ENCODE measurements around the gene OTOF. TPM values are rescaled to one million over a fixed set of nuclear protein-coding genes. Genes with fewer than 3 reads are reported as not detected.

OTOF gene
- total and polyA plus RNA-seq, 4 donors: 1.6 to 6.6 (median 5.5) TPM

- Histone ChIP-seq H3K27ac (ENCODE audit: low read depth, low read length) (no peak overlapping the region), H3K9me3 (ENCODE audit: control insufficient read depth, insufficient read depth, low read length) (no peaks in the 10 kb centered on the region), H3K36me3 (ENCODE audit: control insufficient read depth, insufficient read depth, low read length) (peaks cover 3% of the 10 kb centered on the region), H3K4me3 (ENCODE audit: low read depth, low read length) (no peak overlapping the region), H3K4me1 (ENCODE audit: control insufficient read depth, insufficient read depth, low read length) (peaks cover 20% of the 10 kb centered on the region), H3K27me3 (ENCODE audit: control insufficient read depth, insufficient read depth, low read length) (no peaks in the 10 kb centered on the region)
- no peak for DNase-seq (ENCODE audit: low read depth in 4 of 6, low spot score in 6 of 6)
- WGBS (ENCODE audit: insufficient coverage): 75% methylated on average over 7 of the region's 8 CpGs
Measured at GRCh38 chr2:26491563-26492167, 13.7 kb upstream of the OTOF start.

DNA sequence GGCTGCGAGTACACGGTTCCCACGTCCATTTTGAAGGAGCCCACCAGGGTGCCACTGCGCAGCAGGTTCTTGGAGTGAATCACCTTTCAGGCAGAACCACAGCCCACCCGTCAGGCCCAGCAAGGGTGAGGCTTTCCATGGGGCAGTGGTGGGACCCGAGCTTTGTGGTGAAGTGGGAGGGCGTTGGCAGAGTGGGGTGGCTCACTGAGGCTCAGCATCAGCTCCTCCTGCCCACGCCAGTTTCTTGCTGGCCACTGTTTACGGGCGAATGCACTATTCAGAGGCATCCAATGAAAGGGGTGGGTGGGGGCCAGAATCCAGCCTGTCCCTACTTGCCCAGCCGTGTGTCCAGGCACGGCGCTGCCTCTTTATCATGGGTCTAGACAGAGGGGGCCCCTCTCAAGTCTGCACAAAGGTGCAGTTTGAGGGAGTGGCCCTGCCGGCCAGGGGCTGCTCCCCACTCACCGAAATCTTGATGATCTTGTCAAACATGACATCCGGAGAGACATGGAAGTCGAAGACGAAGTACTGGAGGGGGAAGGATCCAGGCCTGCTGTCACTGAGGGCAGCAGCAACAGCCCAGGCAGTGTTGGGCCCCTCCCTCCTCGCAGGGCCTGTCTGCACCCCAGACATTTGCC lies 11.4 kb upstream of the OTOF start:
- no peak overlapping the region for H3K4me3 ChIP-seq (ENCODE audit: low read depth, low read length)
- 74% methylated on average over 16 of the region's 19 CpGs for WGBS (ENCODE audit: insufficient coverage)
- H3K36me3 ChIP-seq (ENCODE audit: control insufficient read depth, insufficient read depth, low read length): no peaks in the 10 kb centered on the region
- peaks cover 23% of the 10 kb centered on the region for H3K4me1 ChIP-seq (ENCODE audit: control insufficient read depth, insufficient read depth, low read length)
- no peak for DNase-seq (ENCODE audit: low read depth in 4 of 6, low spot score in 6 of 6)
- H3K27ac ChIP-seq (ENCODE audit: low read depth, low read length): no peak overlapping the region
- H3K9me3 ChIP-seq (ENCODE audit: control insufficient read depth, insufficient read depth, low read length): no peaks in the 10 kb centered on the region
- H3K27me3 ChIP-seq (ENCODE audit: control insufficient read depth, insufficient read depth, low read length): no peaks in the 10 kb centered on the region

- H3K9me3 ChIP-seq (ENCODE audit: control insufficient read depth, insufficient read depth, low read length): no peaks in the 10 kb centered on the region
- peak in 2 of 6 donors; percentile 48 to 92 for DNase-seq (ENCODE audit: low read depth in 4 of 6, low spot score in 6 of 6)
- no peaks in the 10 kb centered on the region for H3K27me3 ChIP-seq (ENCODE audit: control insufficient read depth, insufficient read depth, low read length)
- no peaks in the 10 kb centered on the region for H3K36me3 ChIP-seq (ENCODE audit: control insufficient read depth, insufficient read depth, low read length)
- no peak overlapping the region for H3K4me3 ChIP-seq (ENCODE audit: low read depth, low read length)
- peaks cover 27% of the 10 kb centered on the region for H3K4me1 ChIP-seq (ENCODE audit: control insufficient read depth, insufficient read depth, low read length)
- 84% methylated on average over 19 of the region's 20 CpGs for WGBS (ENCODE audit: insufficient coverage)
- no peak overlapping the region for H3K27ac ChIP-seq (ENCODE audit: low read depth, low read length)
Measured at GRCh38 chr2:26488463-26489212, 10.7 kb upstream of the OTOF start.

DNA sequence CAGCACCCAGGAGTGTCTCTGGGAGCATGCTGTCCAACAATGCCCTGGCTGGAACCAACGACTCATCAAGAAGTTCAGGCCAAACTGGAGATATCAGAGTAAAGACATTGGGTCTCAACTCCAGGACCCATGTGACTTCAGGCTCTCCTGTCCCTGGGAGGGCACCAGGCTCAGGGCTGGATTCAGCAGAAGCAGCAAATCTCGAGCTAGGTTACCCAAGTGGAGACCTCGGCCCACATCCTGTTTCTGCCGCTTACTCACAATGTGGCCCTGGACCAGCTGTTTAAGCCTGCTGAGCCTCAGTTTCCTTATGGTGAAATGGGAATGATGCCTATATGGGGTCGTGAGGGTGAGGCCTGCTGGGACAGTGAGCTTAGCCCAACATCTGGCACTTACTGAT lies 9.3 kb upstream of the OTOF start:
- Histone ChIP-seq H3K36me3 (ENCODE audit: control insufficient read depth, insufficient read depth, low read length) (no peaks in the 10 kb centered on the region), H3K27me3 (ENCODE audit: control insufficient read depth, insufficient read depth, low read length) (no peaks in the 10 kb centered on the region), H3K9me3 (ENCODE audit: control insufficient read depth, insufficient read depth, low read length) (no peaks in the 10 kb centered on the region), H3K4me3 (ENCODE audit: low read depth, low read length) (no peak overlapping the region), H3K27ac (ENCODE audit: low read depth, low read length) (no peak overlapping the region), H3K4me1 (ENCODE audit: control insufficient read depth, insufficient read depth, low read length) (peaks cover 27% of the 10 kb centered on the region)
- DNase-seq (ENCODE audit: low read depth in 4 of 6, low spot score in 6 of 6): no peak
- WGBS (ENCODE audit: insufficient coverage): 85% methylated on average over 4 of the region's 5 CpGs

DNA sequence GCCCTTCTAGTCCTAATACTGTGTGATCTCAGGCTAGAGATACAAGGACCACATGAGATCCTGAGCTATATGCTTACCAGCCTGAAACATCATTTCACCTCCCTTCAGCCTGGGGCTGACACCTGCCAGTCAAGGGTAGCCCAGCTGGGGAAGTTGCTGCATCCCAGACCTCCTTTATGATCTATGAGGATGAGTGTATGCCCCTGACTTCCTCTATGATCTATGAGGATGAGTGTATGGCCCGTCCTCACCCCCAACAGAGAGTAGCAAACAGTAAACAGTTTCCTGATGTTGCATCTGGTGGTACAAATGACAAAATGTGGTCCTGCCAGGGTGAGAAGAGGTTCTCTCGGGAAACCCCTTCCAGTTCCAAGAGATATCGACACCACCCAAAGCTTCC lies 8.9 kb upstream of the OTOF start:
- Histone ChIP-seq H3K4me3 (ENCODE audit: low read depth, low read length) (no peak overlapping the region), H3K27ac (ENCODE audit: low read depth, low read length) (no peak overlapping the region), H3K4me1 (ENCODE audit: control insufficient read depth, insufficient read depth, low read length) (peaks cover 27% of the 10 kb centered on the region), H3K27me3 (ENCODE audit: control insufficient read depth, insufficient read depth, low read length) (no peaks in the 10 kb centered on the region), H3K9me3 (ENCODE audit: control insufficient read depth, insufficient read depth, low read length) (no peaks in the 10 kb centered on the region), H3K36me3 (ENCODE audit: control insufficient read depth, insufficient read depth, low read length) (no peaks in the 10 kb centered on the region)
- 93% methylated on average over 2 of the region's 3 CpGs for WGBS (ENCODE audit: insufficient coverage)
- DNase-seq (ENCODE audit: low read depth in 4 of 6, low spot score in 6 of 6): no peak

- H3K4me1 ChIP-seq (ENCODE audit: control insufficient read depth, insufficient read depth, low read length): peaks cover 28% of the 10 kb centered on the region
Measured at GRCh38 chr2:26485725-26486418, 7.9 kb upstream of the OTOF start.

DNA sequence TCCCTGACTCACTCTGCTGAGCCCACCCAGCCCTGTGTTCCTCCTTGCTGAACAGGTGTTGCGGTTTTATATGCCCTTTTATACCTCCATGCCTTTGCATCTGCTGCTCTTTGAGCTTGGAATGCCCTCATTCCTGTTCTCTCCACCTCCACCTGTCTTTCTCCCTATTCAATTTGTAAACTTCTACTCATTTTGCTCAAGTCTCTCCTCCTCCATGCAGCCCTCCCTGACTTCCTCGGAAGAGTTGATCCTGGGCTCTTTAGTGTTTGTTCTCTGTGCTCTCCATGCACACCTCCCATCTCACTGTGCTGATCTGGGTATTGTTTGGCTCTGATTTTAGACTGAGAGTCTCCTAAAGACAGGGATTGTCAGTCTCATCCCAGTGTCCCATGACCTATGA lies 7.2 kb upstream of the OTOF start:
- 100% methylated on average over 1 of the region's 2 CpGs for WGBS (ENCODE audit: insufficient coverage)
- no peaks in the 10 kb centered on the region for H3K27me3 ChIP-seq (ENCODE audit: control insufficient read depth, insufficient read depth, low read length)
- no peaks in the 10 kb centered on the region for H3K9me3 ChIP-seq (ENCODE audit: control insufficient read depth, insufficient read depth, low read length)
- no peak overlapping the region for H3K27ac ChIP-seq (ENCODE audit: low read depth, low read length)
- no peak for DNase-seq (ENCODE audit: low read depth in 4 of 6, low spot score in 6 of 6)
- peaks cover 32% of the 10 kb centered on the region for H3K4me1 ChIP-seq (ENCODE audit: control insufficient read depth, insufficient read depth, low read length)
- no peak overlapping the region for H3K4me3 ChIP-seq (ENCODE audit: low read depth, low read length)
- peaks cover 4% of the 10 kb centered on the region for H3K36me3 ChIP-seq (ENCODE audit: control insufficient read depth, insufficient read depth, low read length)

More at GRCh38 chr2:26485725-26486418, 7.9 kb upstream of the OTOF start:
- no peak overlapping the region for H3K27ac ChIP-seq (ENCODE audit: low read depth, low read length)
- H3K36me3 ChIP-seq (ENCODE audit: control insufficient read depth, insufficient read depth, low read length): no peaks in the 10 kb centered on the region
- H3K4me3 ChIP-seq (ENCODE audit: low read depth, low read length): no peak overlapping the region
- H3K9me3 ChIP-seq (ENCODE audit: control insufficient read depth, insufficient read depth, low read length): no peaks in the 10 kb centered on the region
- no peaks in the 10 kb centered on the region for H3K27me3 ChIP-seq (ENCODE audit: control insufficient read depth, insufficient read depth, low read length)
- DNase-seq (ENCODE audit: low read depth in 4 of 6, low spot score in 6 of 6): no peak
- 87% methylated on average over 8 of the region's 8 CpGs for WGBS (ENCODE audit: insufficient coverage)

GRCh38 chr2:26484579-26484978 lies 6.7 kb upstream of the OTOF start:
- no peak for DNase-seq (ENCODE audit: low read depth in 4 of 6, low spot score in 6 of 6)
- H3K27ac ChIP-seq (ENCODE audit: low read depth, low read length): no peak overlapping the region
- peaks cover 10% of the 10 kb centered on the region for H3K36me3 ChIP-seq (ENCODE audit: control insufficient read depth, insufficient read depth, low read length)
- WGBS (ENCODE audit: insufficient coverage): 86% methylated on average over 4 of the region's 4 CpGs
- H3K27me3 ChIP-seq (ENCODE audit: control insufficient read depth, insufficient read depth, low read length): no peaks in the 10 kb centered on the region
- H3K4me1 ChIP-seq (ENCODE audit: control insufficient read depth, insufficient read depth, low read length): peaks cover 32% of the 10 kb centered on the region
- no peak overlapping the region for H3K4me3 ChIP-seq (ENCODE audit: low read depth, low read length)
- no peaks in the 10 kb centered on the region for H3K9me3 ChIP-seq (ENCODE audit: control insufficient read depth, insufficient read depth, low read length)

DNA sequence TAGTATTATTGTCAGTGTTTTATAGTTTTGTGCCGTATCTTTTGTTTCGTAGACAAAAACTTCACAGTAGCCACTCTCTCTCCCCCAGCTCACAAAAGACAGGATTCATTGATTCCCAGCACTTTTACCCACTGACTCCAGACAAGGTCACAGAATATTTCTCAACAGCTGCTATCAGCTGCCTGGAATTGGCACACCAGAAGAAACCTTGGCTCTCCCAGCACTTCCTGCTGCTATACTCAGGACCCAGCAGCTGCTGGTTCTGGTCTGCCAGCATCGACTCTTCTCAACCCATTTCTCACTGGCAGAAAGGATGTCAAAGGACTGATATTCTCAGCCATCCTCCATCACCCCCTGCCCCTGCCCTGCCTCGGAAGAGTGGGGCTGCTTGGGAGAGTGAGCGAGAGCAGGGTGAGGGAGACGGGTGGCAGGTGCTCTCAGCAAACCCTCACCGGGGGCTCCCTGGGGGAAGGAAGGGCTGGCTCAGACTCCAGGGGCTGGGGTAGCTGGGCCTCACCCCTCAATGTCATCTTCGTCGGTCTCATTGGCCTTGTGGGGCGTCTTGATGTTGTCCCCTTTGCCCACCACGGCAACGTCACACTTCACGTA lies 6.1 kb upstream of the OTOF start:
- H3K27me3 ChIP-seq (ENCODE audit: control insufficient read depth, insufficient read depth, low read length): no peaks in the 10 kb centered on the region
- no peak overlapping the region for H3K27ac ChIP-seq (ENCODE audit: low read depth, low read length)
- peak in 2 of 6 donors; percentile 15 to 57 for DNase-seq (ENCODE audit: low read depth in 4 of 6, low spot score in 6 of 6)
- peaks cover 14% of the 10 kb centered on the region for H3K36me3 ChIP-seq (ENCODE audit: control insufficient read depth, insufficient read depth, low read length)
- peaks cover 31% of the 10 kb centered on the region for H3K4me1 ChIP-seq (ENCODE audit: control insufficient read depth, insufficient read depth, low read length)
- H3K9me3 ChIP-seq (ENCODE audit: control insufficient read depth, insufficient read depth, low read length): no peaks in the 10 kb centered on the region
- no peak overlapping the region for H3K4me3 ChIP-seq (ENCODE audit: low read depth, low read length)
- 88% methylated on average over 3 of the region's 13 CpGs for WGBS (ENCODE audit: insufficient coverage)
